Measurements from ENCODE around the gene MAJIN. TPM values are rescaled to one million over a fixed set of nuclear protein-coding genes. Genes with fewer than 3 reads are reported as not detected.

The MAJIN gene
- total and polyA plus RNA-seq, 5 experiments from 2014 or later = 0.48 to 2.4 (median 1.4) TPM; not detected in 1

- peak overlapping the region; percentile 81 to 99 (median 93) for H3K4me3 Mint-ChIP-seq
- no peak for DNase-seq
- POLR2A ChIA-PET = interaction anchor here (0.6 to 2.7 kb wide), 14 partner anchors 9 to 1005 kb away, joined by 3 to 15 read pairs (median 3); partner anchors contain the start of genes ARL2, ATG2A, MAJIN and RASGRP2
- H3K27ac Mint-ChIP-seq = peak overlapping the region in 8 of 10 donors; percentile 60 to 97 (median 82)
- H3K27me3 Mint-ChIP-seq = no peaks in the 10 kb centered on the region
- no peak for ATAC-seq
- H3K4me1 Mint-ChIP-seq = peaks cover 5 to 23% (median 20%) of the 10 kb centered on the region in 4 donors
- H3K36me3 Mint-ChIP-seq = peaks cover 0 to 14% (median 4%) of the 10 kb centered on the region in 3 donors
- H3K9me3 Mint-ChIP-seq = no peaks in the 10 kb centered on the region
These were observed 47.0 kb downstream of the MAJIN start for GRCh38 chr11:64924910-64925284.

GRCh38 chr11:64923944-64924909 lies 47.7 kb downstream of the MAJIN start, which contains the start of gene PPP2R5B:
PPP2R5B (plus strand) TSS chr11:64924689; CDS start chr11:64925735, 1,046 bp downstream.
- Mint-ChIP-seq H3K27ac (peak within 1 kb of the TSS; percentile 94 to 99 (median 98)), H3K4me1 (peaks cover 5 to 23% (median 20%) of the 10 kb centered on the region in 4 donors), H3K36me3 (peaks cover 0 to 10% (median 2%) of the 10 kb centered on the region in 3 donors), H3K4me3 (peak within 1 kb of the TSS; percentile 92 to 99 (median 95)), H3K27me3 (no peaks in the 10 kb centered on the region), H3K9me3 (no peaks in the 10 kb centered on the region)
- POLR2A ChIA-PET = interaction anchor here (0.6 to 2.7 kb wide), 19 partner anchors 8 to 1515 kb away, joined by 3 to 15 read pairs (median 3); partner anchors contain the start of genes ARL2, ATG2A, MAJIN and MRPL11
- peak; percentile 93 to 94 for ATAC-seq
- peak; percentile 85 to 94 (median 88) for DNase-seq

GRCh38 chr11:64923151-64923661 lies 48.7 kb downstream of the MAJIN start:
- Mint-ChIP-seq H3K4me3 (peak overlapping the region in 3 of 10 donors; percentile 22 to 96 (median 42)), H3K36me3 (peaks cover 0 to 5% (median 2%) of the 10 kb centered on the region in 3 donors), H3K27me3 (no peaks in the 10 kb centered on the region), H3K9me3 (no peaks in the 10 kb centered on the region), H3K27ac (peak overlapping the region in 3 of 10 donors; percentile 67 to 99 (median 97)), H3K4me1 (peaks cover 5 to 28% (median 21%) of the 10 kb centered on the region in 4 donors)
- POLR2A ChIA-PET = interaction anchor here (0.9 to 2.7 kb wide), 5 partner anchors 7 to 194 kb away, joined by 4 to 15 read pairs (median 7); partner anchors contain the start of genes ATG2A, RASGRP2, SF1 and ZNHIT2
- no peak for DNase-seq
- no peak for ATAC-seq

DNA sequence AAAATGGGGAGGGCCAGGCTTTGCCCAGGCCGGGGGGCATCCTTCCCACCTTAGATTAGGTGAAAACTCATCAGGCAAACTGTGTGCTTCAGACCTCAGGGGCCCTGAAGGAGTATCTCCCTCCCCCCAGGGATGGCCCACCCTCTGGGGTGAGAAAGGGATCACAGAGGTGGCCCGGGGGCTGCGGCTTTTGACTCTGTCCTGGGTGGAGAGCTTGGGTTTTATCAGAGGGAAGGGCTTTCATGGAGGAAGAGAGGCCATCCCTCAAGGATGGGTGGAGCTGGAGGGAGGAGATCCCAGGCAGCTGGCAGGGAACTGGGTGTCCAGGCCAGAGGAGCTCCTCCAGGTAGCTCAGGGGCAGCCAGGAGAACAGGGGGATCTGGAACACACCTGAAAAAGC lies 50.5 kb downstream of the MAJIN start:
- DNase-seq = no peak
- H3K9me3 Mint-ChIP-seq = no peaks in the 10 kb centered on the region

DNA sequence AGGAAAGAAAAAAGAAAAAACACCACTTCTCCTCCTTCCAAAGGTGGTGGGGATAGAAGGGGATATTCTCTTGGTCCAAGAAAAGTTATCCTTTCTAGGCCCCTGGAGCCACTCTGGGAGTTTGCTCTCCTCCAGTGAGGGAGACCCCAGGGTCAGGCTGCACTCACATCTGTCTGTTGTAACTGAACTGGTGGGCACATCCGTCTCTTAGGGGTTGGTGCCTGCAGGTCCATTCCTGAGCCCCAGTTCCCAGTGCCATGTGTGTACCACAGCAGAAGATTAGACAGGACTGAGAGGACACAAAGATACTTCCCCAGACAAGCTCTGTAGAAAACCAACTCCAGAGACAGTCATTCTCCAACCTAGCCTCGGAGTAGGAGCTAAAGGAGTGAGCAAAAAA lies 51.8 kb downstream of the MAJIN start:
- peak overlapping the region in 1 of 10 donors; percentile 6 for H3K27ac Mint-ChIP-seq
- no peaks in the 10 kb centered on the region for H3K36me3 Mint-ChIP-seq
- H3K27me3 Mint-ChIP-seq = no peaks in the 10 kb centered on the region
- DNase-seq = no peak
- POLR2A ChIA-PET = interaction anchor here (0.8 kb wide), 1 partner anchor 8 kb away, joined by 5 read pairs; no protein-coding TSS in a partner anchor
- H3K4me1 Mint-ChIP-seq = peaks cover 18 to 49% (median 37%) of the 10 kb centered on the region in 4 donors
- no peaks in the 10 kb centered on the region for H3K9me3 Mint-ChIP-seq
- no peak for ATAC-seq
- H3K4me3 Mint-ChIP-seq = no peak overlapping the region

More for the DNA sequence above, 50.5 kb downstream of the MAJIN start:
- Mint-ChIP-seq H3K27me3 (no peaks in the 10 kb centered on the region), H3K4me1 (peaks cover 13 to 42% (median 33%) of the 10 kb centered on the region in 4 donors), H3K27ac (peak overlapping the region in 2 of 10 donors; percentile 38 to 41), H3K4me3 (peak overlapping the region in 1 of 10 donors; percentile 69), H3K36me3 (peaks cover 0 to 2% (median 0%) of the 10 kb centered on the region in 3 donors)
- POLR2A ChIA-PET = interaction anchor here (0.8 kb wide), 1 partner anchor 12 kb away, joined by 3 read pairs; no protein-coding TSS in a partner anchor
- ATAC-seq = no peak

DNA sequence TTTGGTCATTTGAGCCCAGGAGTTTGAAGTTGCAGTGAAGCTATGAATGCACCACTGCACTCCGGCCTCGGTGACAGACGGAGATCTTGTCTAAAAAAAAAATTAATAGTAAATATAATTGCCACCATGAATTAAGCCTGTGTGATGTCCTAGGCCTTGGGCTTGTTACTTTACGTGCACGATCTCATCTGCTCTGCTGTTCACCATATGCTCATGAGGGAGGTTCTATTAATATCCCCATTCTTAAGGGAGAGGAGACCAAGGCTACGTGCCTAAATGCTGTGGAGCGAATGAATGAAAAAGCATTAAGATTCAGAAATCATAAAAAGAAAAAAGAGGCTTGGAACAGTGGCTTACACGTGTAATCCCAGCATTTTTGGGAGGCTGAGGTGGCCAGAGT lies 52.3 kb downstream of the MAJIN start:
- H3K27me3 Mint-ChIP-seq = no peaks in the 10 kb centered on the region
- peaks cover 0 to under 1% (median 0%) of the 10 kb centered on the region in 3 donors for H3K36me3 Mint-ChIP-seq
- DNase-seq (peak in 1 of 10 donors; percentile 53), ATAC-seq (no peak)
- H3K27ac Mint-ChIP-seq = no peak overlapping the region
- H3K4me3 Mint-ChIP-seq = no peak overlapping the region
- no peaks in the 10 kb centered on the region for H3K9me3 Mint-ChIP-seq
- peaks cover 16 to 48% (median 34%) of the 10 kb centered on the region in 4 donors for H3K4me1 Mint-ChIP-seq
- POLR2A ChIA-PET = interaction anchor here (0.6 to 1.1 kb wide), 2 partner anchors 40 to 121 kb away, joined by 3 to 5 read pairs; no protein-coding TSS in a partner anchor

DNA sequence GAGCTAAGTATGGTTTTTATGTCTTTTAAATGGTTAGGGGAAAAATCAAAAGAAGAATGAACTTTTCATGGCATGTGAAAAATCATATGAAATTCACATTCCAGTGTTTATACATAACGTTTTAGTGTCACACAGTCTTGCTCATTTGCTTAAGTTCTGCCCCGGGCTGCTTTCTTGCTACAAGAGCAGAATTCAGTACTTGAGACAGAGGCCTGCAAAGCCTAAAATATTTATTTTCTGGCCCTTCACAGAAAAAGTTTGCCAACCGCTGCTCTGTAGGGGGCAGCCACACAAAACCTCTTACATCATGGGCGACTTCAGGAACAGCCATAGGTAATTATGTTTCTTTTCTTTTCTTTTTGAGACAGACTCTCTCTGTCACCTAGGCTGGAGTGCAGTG lies 53.9 kb downstream of the MAJIN start:
- H3K9me3 Mint-ChIP-seq = no peaks in the 10 kb centered on the region
- POLR2A ChIA-PET = interaction anchor here (1.1 kb wide), 1 partner anchor 140 kb away, joined by 3 read pairs; no protein-coding TSS in a partner anchor
- DNase-seq (no peak), ATAC-seq (no peak)
- H3K27ac Mint-ChIP-seq = peak overlapping the region; percentile 92 to 98 (median 96)
- H3K4me1 Mint-ChIP-seq = peaks cover 15 to 39% (median 26%) of the 10 kb centered on the region in 4 donors
- peaks cover 0 to 8% (median 0%) of the 10 kb centered on the region in 3 donors for H3K36me3 Mint-ChIP-seq
- H3K4me3 Mint-ChIP-seq = peak overlapping the region; percentile 86 to 97 (median 90)
- no peaks in the 10 kb centered on the region for H3K27me3 Mint-ChIP-seq

GRCh38 chr11:64917663-64917995 lies 54.3 kb downstream of the MAJIN start:
- POLR2A ChIA-PET = interaction anchor here (1.1 to 1.3 kb wide), 2 partner anchors 54 to 140 kb away, joined by 3 to 4 read pairs; partner anchors contain the start of gene MAJIN
- no peak for DNase-seq
- no peaks in the 10 kb centered on the region for H3K9me3 Mint-ChIP-seq
- peaks cover 0 to 11% (median under 1%) of the 10 kb centered on the region in 3 donors for H3K36me3 Mint-ChIP-seq
- H3K4me1 Mint-ChIP-seq = peaks cover 15 to 36% (median 26%) of the 10 kb centered on the region in 4 donors
- peak overlapping the region; percentile 86 to 97 (median 90) for H3K4me3 Mint-ChIP-seq
- no peaks in the 10 kb centered on the region for H3K27me3 Mint-ChIP-seq
- no peak for ATAC-seq
- H3K27ac Mint-ChIP-seq = peak overlapping the region; percentile 92 to 98 (median 96)

- Mint-ChIP-seq H3K36me3 (peaks cover 0 to 16% (median 3%) of the 10 kb centered on the region in 3 donors), H3K27ac (peak within 1 kb of the TSS; percentile 92 to 98 (median 96)), H3K9me3 (no peaks in the 10 kb centered on the region), H3K4me1 (peaks cover 15 to 36% (median 26%) of the 10 kb centered on the region in 4 donors), H3K27me3 (no peaks in the 10 kb centered on the region), H3K4me3 (peak within 1 kb of the TSS; percentile 86 to 97 (median 90))
- ATAC-seq (peak; percentile 97), DNase-seq (peak; percentile 95 to 99 (median 98))
- POLR2A ChIA-PET = interaction anchor here (0.6 to 2.7 kb wide), 7 partner anchors 8 to 139 kb away, joined by 3 to 15 read pairs (median 4); partner anchors contain the start of genes MAJIN, PPP2R5B and SF1
These were observed 54.9 kb downstream of the MAJIN start, which contains the start of gene ATG2A for GRCh38 chr11:64916775-64917662. ATG2A (minus strand) TSS chr11:64917209; CDS start chr11:64917135, 74 bp downstream.

- no peaks in the 10 kb centered on the region for H3K9me3 Mint-ChIP-seq
- peak; percentile 2 to 4 for ATAC-seq
These were observed 55.7 kb downstream of the MAJIN start for GRCh38 chr11:64916040-64916774.

More at GRCh38 chr11:64916040-64916774, 55.7 kb downstream of the MAJIN start:
- peak in 7 of 10 donors; percentile 29 to 54 (median 40) for DNase-seq
- H3K27me3 Mint-ChIP-seq = no peaks in the 10 kb centered on the region
- POLR2A ChIA-PET = interaction anchor here (0.6 to 2.7 kb wide), 9 partner anchors 8 to 172 kb away, joined by 3 to 15 read pairs (median 4); partner anchors contain the start of genes MAJIN, PPP2R5B, RASGRP2 and SF1
- peaks cover 15 to 36% (median 26%) of the 10 kb centered on the region in 4 donors for H3K4me1 Mint-ChIP-seq
- peak overlapping the region; percentile 86 to 97 (median 90) for H3K4me3 Mint-ChIP-seq
- peak overlapping the region; percentile 92 to 98 (median 96) for H3K27ac Mint-ChIP-seq
- H3K36me3 Mint-ChIP-seq = peaks cover 0 to 23% (median 3%) of the 10 kb centered on the region in 3 donors
